Measurements from ENCODE around the gene EPHB1. TPM values are rescaled to one million over a fixed set of nuclear protein-coding genes. Genes with fewer than 3 reads are reported as not detected.

EPHB1 gene
- polyA plus RNA-seq, 4 donors: 0.65 to 1.0 TPM; not detected in 2

DNA sequence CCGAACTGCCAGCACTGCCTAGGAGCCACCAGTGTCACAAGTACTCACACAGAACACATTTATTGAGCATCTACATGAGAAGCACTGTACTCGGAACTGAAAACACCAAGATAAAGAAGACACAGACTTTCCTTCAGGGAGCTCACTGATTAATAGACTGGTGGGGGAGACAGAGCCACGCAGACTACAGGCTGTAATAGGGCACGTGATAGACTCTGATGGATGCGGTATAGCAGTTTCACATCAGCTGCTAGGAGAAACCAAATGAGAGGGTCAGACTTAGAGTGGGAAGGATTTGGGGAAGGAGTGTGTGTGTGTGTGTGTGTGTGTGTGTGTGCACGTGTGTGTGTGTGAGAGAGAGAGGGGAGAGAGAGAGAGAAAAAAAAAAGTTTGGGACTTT lies 12.1 kb downstream of the EPHB1 start:
- DNase-seq (no peak), FAIRE-seq (no peak)
- 65 to 81% (median 75%) methylated on average over 6 of the region's 6 CpGs for WGBS, 3 donors
- H3K4me1 ChIP-seq (ENCODE audit: control insufficient read depth in 3 of 3, insufficient read depth in 2 of 3, low read depth in 1 of 3, low read length in 2 of 3): peaks cover 2 to 15% (median 3%) of the 10 kb centered on the region in 3 donors
- H3K36me3 ChIP-seq (ENCODE audit: control insufficient read depth in 3 of 3, insufficient read depth in 2 of 3, low read depth in 1 of 3, low read length in 3 of 3): peaks cover 0 to 2% (median 0%) of the 10 kb centered on the region in 3 donors
- no peak overlapping the region for H3K4me3 ChIP-seq (ENCODE audit: low read depth in 1 of 3, low read length in 3 of 3)
- H3K27me3 ChIP-seq (ENCODE audit: control insufficient read depth in 3 of 3, insufficient read depth in 3 of 3, low read length in 3 of 3): peaks cover 0 to 4% (median 0%) of the 10 kb centered on the region in 3 donors
- no peaks in the 10 kb centered on the region for H3K9me3 ChIP-seq (ENCODE audit: control insufficient read depth in 2 of 2, insufficient read depth in 1 of 2, low read depth in 1 of 2, low read length in 1 of 2)
- H3K27ac ChIP-seq (ENCODE audit: low read depth in 1 of 3, low read length in 2 of 3): no peak overlapping the region

DNA sequence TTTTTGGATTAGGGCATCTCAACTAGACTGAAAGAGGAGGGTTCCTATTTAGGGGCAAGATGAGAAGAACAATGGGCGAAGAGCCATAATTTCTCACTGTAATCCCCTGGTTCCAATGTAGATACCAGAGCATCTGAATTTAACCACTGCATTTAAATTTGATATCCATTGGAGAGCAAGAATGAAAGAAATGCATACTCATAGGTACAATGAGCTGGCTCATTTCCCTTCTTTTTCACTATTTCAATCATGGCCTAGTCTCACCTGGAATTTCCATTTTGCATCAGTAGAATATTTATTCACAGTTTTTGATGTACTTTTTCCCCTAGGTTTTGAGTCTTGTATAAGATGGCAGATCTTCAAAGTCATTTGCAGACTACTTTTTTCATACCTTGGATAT lies 13.8 kb downstream of the EPHB1 start:
- 86 to 100% (median 90%) methylated on average over 1 of the region's 1 CpG for WGBS, 3 donors
- no peak overlapping the region for H3K27ac ChIP-seq (ENCODE audit: low read depth in 1 of 3, low read length in 2 of 3)
- FAIRE-seq (no peak), DNase-seq (no peak)
- peaks cover 0 to 4% (median 0%) of the 10 kb centered on the region in 3 donors for H3K27me3 ChIP-seq (ENCODE audit: control insufficient read depth in 3 of 3, insufficient read depth in 3 of 3, low read length in 3 of 3)
- H3K9me3 ChIP-seq (ENCODE audit: control insufficient read depth in 2 of 2, insufficient read depth in 1 of 2, low read depth in 1 of 2, low read length in 1 of 2): no peaks in the 10 kb centered on the region
- H3K4me1 ChIP-seq (ENCODE audit: control insufficient read depth in 3 of 3, insufficient read depth in 2 of 3, low read depth in 1 of 3, low read length in 2 of 3): peaks cover 2 to 15% (median 3%) of the 10 kb centered on the region in 3 donors
- peaks cover 0 to 2% (median 0%) of the 10 kb centered on the region in 3 donors for H3K36me3 ChIP-seq (ENCODE audit: control insufficient read depth in 3 of 3, insufficient read depth in 2 of 3, low read depth in 1 of 3, low read length in 3 of 3)
- no peak overlapping the region for H3K4me3 ChIP-seq (ENCODE audit: low read depth in 1 of 3, low read length in 3 of 3)

DNA sequence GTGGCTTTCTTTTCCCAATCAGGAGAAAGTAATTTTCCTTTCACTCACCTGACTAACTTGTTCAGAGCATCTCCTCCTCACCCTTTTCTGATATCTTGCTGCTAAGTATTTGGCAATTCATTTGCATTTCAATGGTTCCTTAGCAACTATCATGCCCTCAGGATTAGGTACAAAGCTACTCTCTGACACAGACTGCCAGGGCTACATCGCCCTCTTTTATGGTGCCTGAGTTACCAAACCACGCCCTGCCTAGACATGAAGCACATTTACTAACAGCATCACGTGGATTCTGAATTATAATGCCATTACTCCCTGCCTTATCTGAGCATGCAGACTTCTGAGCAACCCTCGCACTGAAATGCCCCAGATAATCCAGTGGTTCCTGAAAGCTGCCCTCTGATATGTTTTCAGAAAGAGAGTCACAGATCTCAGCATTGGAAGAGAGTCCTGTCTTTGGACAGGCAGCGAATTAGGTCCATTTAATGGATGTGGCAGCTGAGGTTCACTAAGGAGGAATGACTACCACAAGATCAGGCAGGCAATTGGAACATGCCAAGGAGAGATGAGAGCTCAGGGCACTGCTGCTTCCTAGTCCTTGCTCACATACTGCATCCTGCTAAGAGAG lies 14.5 kb downstream of the EPHB1 start:
- 11 to 48% (median 29%) methylated on average over 5 of the region's 5 CpGs for WGBS, 3 donors
- no peaks in the 10 kb centered on the region for H3K9me3 ChIP-seq (ENCODE audit: control insufficient read depth in 2 of 2, insufficient read depth in 1 of 2, low read depth in 1 of 2, low read length in 1 of 2)
- FAIRE-seq: no peak
- peaks cover 0 to 4% (median 0%) of the 10 kb centered on the region in 3 donors for H3K27me3 ChIP-seq (ENCODE audit: control insufficient read depth in 3 of 3, insufficient read depth in 3 of 3, low read length in 3 of 3)
- peak; percentile 86 to 97 for DNase-seq
- peaks cover 0 to 14% (median 2%) of the 10 kb centered on the region in 3 donors for H3K4me1 ChIP-seq (ENCODE audit: control insufficient read depth in 3 of 3, insufficient read depth in 2 of 3, low read depth in 1 of 3, low read length in 2 of 3)
- H3K27ac ChIP-seq (ENCODE audit: low read depth in 1 of 3, low read length in 2 of 3): peak overlapping the region in 2 of 3 donors; percentile 10 to 32
- H3K4me3 ChIP-seq (ENCODE audit: low read depth in 1 of 3, low read length in 3 of 3): no peak overlapping the region
- peaks cover 0 to 2% (median 0%) of the 10 kb centered on the region in 3 donors for H3K36me3 ChIP-seq (ENCODE audit: control insufficient read depth in 3 of 3, insufficient read depth in 2 of 3, low read depth in 1 of 3, low read length in 3 of 3)

DNA sequence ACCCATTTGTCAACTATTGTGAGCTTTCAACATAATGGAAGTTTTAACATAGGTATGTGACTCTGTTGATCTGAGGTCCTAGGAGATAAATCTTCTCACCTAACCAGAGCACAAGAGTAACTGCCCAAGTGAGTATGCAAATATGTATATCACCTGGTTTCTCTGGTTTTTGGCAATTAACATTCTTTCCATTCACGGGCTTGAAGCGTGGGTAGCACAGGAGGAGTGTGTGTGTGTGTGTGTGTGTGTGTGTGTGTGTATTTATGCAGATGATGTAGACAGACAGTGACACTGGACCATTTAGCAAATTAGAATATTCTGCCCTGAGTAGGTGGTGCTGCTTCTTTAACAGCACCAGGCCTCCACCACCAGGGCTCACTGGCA lies 15.0 kb downstream of the EPHB1 start:
- H3K27ac ChIP-seq (ENCODE audit: low read depth in 1 of 3, low read length in 2 of 3): peak overlapping the region in 2 of 3 donors; percentile 10 to 32
- peaks cover 0 to 2% (median 0%) of the 10 kb centered on the region in 3 donors for H3K36me3 ChIP-seq (ENCODE audit: control insufficient read depth in 3 of 3, insufficient read depth in 2 of 3, low read depth in 1 of 3, low read length in 3 of 3)
- H3K4me1 ChIP-seq (ENCODE audit: control insufficient read depth in 3 of 3, insufficient read depth in 2 of 3, low read depth in 1 of 3, low read length in 2 of 3): peaks cover 0 to 12% (median 2%) of the 10 kb centered on the region in 3 donors
- H3K4me3 ChIP-seq (ENCODE audit: low read depth in 1 of 3, low read length in 3 of 3): no peak overlapping the region
- DNase-seq: peak in 1 of 2 donors; percentile 7
- H3K9me3 ChIP-seq (ENCODE audit: control insufficient read depth in 2 of 2, insufficient read depth in 1 of 2, low read depth in 1 of 2, low read length in 1 of 2): no peaks in the 10 kb centered on the region
- WGBS, 3 donors: 13 to 29% (median 21%) methylated on average over 2 of the region's 2 CpGs
- no peak for FAIRE-seq
- H3K27me3 ChIP-seq (ENCODE audit: control insufficient read depth in 3 of 3, insufficient read depth in 3 of 3, low read length in 3 of 3): peaks cover 0 to 4% (median 0%) of the 10 kb centered on the region in 3 donors

DNA sequence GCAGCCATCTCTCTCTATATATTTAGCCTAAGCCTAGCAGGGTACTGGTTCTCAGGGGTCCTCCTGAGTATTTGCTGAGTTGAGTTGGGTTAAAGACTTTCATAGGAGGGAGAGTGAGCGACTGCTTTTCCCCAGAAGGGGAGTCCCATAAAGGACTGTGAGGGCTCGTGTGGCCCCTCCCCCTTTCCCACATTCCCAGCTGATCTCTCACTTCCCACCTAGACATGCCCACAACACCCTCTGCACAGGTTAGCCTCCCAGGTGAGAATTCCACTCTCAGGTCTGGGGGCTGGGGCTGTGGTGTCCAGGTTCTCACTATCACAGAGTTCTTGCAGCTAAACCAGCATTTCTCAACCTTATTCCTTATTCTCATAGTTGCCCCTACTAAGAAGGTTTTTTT lies 15.8 kb downstream of the EPHB1 start:
- no peak overlapping the region for H3K27ac ChIP-seq (ENCODE audit: low read depth in 1 of 3, low read length in 2 of 3)
- peaks cover 0 to 2% (median 0%) of the 10 kb centered on the region in 3 donors for H3K36me3 ChIP-seq (ENCODE audit: control insufficient read depth in 3 of 3, insufficient read depth in 2 of 3, low read depth in 1 of 3, low read length in 3 of 3)
- H3K4me3 ChIP-seq (ENCODE audit: low read depth in 1 of 3, low read length in 3 of 3): no peak overlapping the region
- DNase-seq: no peak
- 55 to 65% (median 59%) methylated on average over 2 of the region's 2 CpGs for WGBS, 3 donors
- H3K27me3 ChIP-seq (ENCODE audit: control insufficient read depth in 3 of 3, insufficient read depth in 3 of 3, low read length in 3 of 3): peaks cover 0 to 1% (median 0%) of the 10 kb centered on the region in 3 donors
- no peak for FAIRE-seq
- no peaks in the 10 kb centered on the region for H3K9me3 ChIP-seq (ENCODE audit: control insufficient read depth in 2 of 2, insufficient read depth in 1 of 2, low read depth in 1 of 2, low read length in 1 of 2)
- H3K4me1 ChIP-seq (ENCODE audit: control insufficient read depth in 3 of 3, insufficient read depth in 2 of 3, low read depth in 1 of 3, low read length in 2 of 3): peaks cover 0 to 12% (median 2%) of the 10 kb centered on the region in 3 donors

DNA sequence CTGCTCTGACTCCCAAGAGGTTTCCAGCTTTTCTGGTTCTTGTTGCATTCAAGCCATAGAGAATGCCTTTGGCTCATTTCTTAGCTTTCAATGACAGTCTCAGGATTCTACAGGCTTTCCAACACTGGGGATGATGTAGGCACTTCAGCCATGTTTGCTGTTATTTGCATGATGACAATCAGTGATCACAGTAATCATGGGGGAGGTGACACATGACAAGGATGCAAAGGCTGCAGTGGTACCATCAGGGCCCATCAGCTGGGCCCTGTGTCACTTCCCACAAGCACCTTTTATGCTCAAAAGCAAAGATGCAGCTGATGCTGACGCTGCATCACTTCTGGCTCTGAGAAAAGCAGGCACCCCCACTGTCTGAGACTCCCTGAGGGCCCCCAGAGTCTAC lies 18.6 kb downstream of the EPHB1 start:
- no peak overlapping the region for H3K27ac ChIP-seq (ENCODE audit: low read depth in 1 of 3, low read length in 2 of 3)
- 13 to 40% (median 16%) methylated on average over 1 of the region's 1 CpG for WGBS, 3 donors
- no peaks in the 10 kb centered on the region for H3K9me3 ChIP-seq (ENCODE audit: control insufficient read depth in 2 of 2, insufficient read depth in 1 of 2, low read depth in 1 of 2, low read length in 1 of 2)
- H3K36me3 ChIP-seq (ENCODE audit: control insufficient read depth in 3 of 3, insufficient read depth in 2 of 3, low read depth in 1 of 3, low read length in 3 of 3): peaks cover 0 to 2% (median 2%) of the 10 kb centered on the region in 3 donors
- no peak for DNase-seq
- H3K4me1 ChIP-seq (ENCODE audit: control insufficient read depth in 3 of 3, insufficient read depth in 2 of 3, low read depth in 1 of 3, low read length in 2 of 3): peaks cover 0 to 12% (median 2%) of the 10 kb centered on the region in 3 donors
- H3K4me3 ChIP-seq (ENCODE audit: low read depth in 1 of 3, low read length in 3 of 3): no peak overlapping the region
- no peak for FAIRE-seq
- H3K27me3 ChIP-seq (ENCODE audit: control insufficient read depth in 3 of 3, insufficient read depth in 3 of 3, low read length in 3 of 3): peaks cover 0 to 1% (median 0%) of the 10 kb centered on the region in 3 donors

DNA sequence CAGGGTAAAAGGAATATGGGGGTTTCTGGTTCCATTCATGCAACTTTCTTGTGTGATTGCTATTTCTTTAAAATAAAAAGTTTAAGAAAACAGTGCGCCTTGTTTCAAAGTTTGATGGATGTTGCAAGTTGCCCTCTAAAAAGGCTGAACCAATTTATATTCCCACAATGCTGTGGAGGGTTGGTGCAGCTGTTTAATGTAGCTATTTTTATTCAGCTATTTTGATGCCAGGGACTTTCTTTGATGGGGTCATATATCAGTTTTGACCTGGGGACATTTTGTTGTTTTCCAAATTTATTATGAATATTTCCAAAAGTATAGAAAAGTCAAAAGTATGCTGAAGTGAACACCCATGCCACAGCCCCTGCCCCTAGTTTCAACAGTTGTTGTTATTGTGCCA lies 20.5 kb downstream of the EPHB1 start:
- H3K9me3 ChIP-seq (ENCODE audit: control insufficient read depth in 2 of 2, insufficient read depth in 1 of 2, low read depth in 1 of 2, low read length in 1 of 2): no peaks in the 10 kb centered on the region
- DNase-seq (no peak), FAIRE-seq (no peak)
- H3K4me1 ChIP-seq (ENCODE audit: control insufficient read depth in 3 of 3, insufficient read depth in 2 of 3, low read depth in 1 of 3, low read length in 2 of 3): peaks cover 0 to 3% (median 0%) of the 10 kb centered on the region in 3 donors
- H3K36me3 ChIP-seq (ENCODE audit: control insufficient read depth in 3 of 3, insufficient read depth in 2 of 3, low read depth in 1 of 3, low read length in 3 of 3): peaks cover 0 to 2% (median 2%) of the 10 kb centered on the region in 3 donors
- no peak overlapping the region for H3K4me3 ChIP-seq (ENCODE audit: low read depth in 1 of 3, low read length in 3 of 3)
- no peak overlapping the region for H3K27ac ChIP-seq (ENCODE audit: low read depth in 1 of 3, low read length in 2 of 3)
- 84 to 97% (median 84%) methylated on average over 1 of the region's 1 CpG for WGBS, 3 donors
- no peaks in the 10 kb centered on the region for H3K27me3 ChIP-seq (ENCODE audit: control insufficient read depth in 3 of 3, insufficient read depth in 3 of 3, low read length in 3 of 3)

DNA sequence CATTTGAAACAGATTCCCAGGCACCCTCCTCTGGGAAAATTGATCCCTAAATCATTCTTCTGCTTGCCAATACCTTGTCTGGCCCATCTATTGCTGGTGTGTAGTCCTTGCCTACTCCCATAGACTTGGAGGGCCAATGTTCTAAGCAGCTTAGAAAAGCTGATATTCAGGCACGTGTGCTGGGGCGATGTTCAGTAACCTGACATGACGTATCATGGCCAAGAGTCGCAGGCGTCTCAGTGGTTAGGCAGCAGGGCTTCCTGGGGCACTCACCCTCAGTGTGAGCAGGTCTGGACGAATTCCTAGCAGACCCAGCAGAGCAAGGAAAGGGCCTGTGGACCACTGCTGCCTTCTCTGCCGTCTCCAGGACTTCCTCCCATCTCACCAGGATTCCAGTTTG lies 21.6 kb downstream of the EPHB1 start:
- Histone ChIP-seq H3K9me3 (ENCODE audit: control insufficient read depth in 2 of 2, insufficient read depth in 1 of 2, low read depth in 1 of 2, low read length in 1 of 2) (no peaks in the 10 kb centered on the region), H3K27ac (ENCODE audit: low read depth in 1 of 3, low read length in 2 of 3) (no peak overlapping the region), H3K4me3 (ENCODE audit: low read depth in 1 of 3, low read length in 3 of 3) (no peak overlapping the region), H3K27me3 (ENCODE audit: control insufficient read depth in 3 of 3, insufficient read depth in 3 of 3, low read length in 3 of 3) (no peaks in the 10 kb centered on the region), H3K36me3 (ENCODE audit: control insufficient read depth in 3 of 3, insufficient read depth in 2 of 3, low read depth in 1 of 3, low read length in 3 of 3) (peaks cover 0 to 2% (median 2%) of the 10 kb centered on the region in 3 donors), H3K4me1 (ENCODE audit: control insufficient read depth in 3 of 3, insufficient read depth in 2 of 3, low read depth in 1 of 3, low read length in 2 of 3) (no peaks in the 10 kb centered on the region)
- no peak for DNase-seq
- 83 to 92% (median 87%) methylated on average over 7 of the region's 7 CpGs for WGBS, 3 donors
- no peak for FAIRE-seq
